HG02870 (cell line): Measurements from ENCODE around the gene NME9.

Experiments used
- ATAC-seq: cut with Tn5 transposase; IDR thresholded peaks from one replicate; pipeline ENCODE4 v1.9.1; 2021; ENCODE audit warnings: mild to moderate bottlenecking, moderate library complexity; ENCODE audit not compliant: unreplicated experiment

NME9 gene

DNA sequence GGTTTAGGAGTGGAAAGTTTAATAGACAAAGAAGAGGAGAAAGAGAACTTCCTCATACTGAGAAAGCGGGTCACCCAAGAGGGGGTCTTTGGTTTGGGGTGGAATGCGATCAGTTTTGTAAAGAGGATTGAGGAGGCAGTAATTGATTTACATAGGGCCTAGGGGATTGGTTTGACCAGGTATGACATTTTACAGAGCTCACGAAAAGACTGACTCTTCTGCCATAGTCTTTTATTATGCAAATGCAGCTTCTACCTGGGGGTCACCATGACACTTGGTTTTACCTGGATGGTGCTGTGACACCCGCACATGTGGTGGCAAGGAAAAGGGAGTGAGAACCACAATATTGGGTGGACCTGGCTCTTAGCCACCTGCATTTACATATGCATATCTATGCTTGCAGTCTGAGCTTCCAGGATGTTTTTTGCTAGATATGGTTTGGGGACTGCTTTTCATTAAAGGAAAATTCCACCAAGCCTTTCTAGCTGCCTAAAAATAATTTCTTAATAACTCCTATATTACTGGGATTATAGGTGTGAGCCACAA, 6.9 kb upstream of the NME9 start:
- ATAC-seq = no peak

GRCh38 chr3:138334608-138335007, 5.0 kb upstream of the NME9 start:
- no peak for ATAC-seq

GRCh38 chr3:138332472-138333073, 2.9 kb upstream of the NME9 start:
- ATAC-seq = no peak

DNA sequence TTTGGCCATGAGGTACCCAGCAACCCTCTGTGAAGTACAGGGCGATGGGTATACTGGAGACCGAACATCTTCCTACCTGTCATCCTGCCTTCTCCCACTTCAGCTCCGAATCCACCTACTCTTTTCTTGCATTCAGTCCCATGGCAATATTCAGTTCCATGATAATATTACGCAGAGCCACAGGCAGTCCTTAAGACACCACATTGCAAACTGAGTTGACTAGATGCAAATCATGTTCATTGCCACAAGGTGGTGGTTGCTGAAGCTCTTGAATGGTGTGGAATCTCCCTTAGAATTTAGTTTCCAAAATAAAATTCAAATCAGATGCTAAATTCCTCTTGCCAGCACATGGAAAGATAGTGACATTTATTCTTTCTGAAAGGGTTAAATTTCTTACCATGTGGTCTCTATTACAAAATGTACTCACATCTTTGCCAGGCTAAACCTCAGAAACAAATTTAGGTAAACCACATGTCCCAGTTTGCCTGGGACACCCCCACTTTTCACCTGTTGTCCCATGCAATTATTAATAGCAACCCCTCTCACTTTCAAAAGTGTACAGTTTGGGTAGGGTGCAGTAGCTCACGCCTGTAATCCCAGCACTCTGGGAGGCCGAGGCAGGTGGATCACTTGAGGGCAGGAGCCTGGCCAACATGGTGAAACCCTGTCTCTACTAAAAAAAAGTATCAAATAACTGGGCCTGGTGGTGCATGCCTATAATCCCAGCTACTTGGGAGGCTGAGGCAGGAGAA, 1.7 kb upstream of the NME9 start:
- no peak for ATAC-seq

GRCh38 chr3:138329984-138330293, 288 bp upstream of the NME9 start:
- no peak for ATAC-seq

DNA sequence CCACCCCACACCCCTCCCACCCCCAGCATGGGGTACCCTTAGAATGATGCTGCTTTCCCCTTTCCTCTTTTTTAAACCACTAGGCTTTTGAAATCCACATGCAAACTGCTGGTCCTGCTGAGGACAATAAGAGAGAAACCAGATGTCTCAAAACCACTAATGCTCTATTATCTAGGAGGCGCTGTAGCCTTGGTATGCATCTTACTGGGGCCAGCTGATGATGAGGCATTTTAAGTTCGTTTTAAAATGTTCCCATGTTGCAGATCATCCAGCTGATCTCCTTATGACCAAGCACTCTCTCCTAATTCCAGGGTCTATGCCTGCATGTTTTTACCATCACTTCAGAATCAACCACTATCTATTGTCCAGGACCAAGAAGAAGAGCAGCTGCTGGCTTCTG, 1.3 kb downstream of the NME9 start:
- no peak for ATAC-seq

- no peak for ATAC-seq
These were observed 1.8 kb downstream of the NME9 start for GRCh38 chr3:138327831-138328230.

DNA sequence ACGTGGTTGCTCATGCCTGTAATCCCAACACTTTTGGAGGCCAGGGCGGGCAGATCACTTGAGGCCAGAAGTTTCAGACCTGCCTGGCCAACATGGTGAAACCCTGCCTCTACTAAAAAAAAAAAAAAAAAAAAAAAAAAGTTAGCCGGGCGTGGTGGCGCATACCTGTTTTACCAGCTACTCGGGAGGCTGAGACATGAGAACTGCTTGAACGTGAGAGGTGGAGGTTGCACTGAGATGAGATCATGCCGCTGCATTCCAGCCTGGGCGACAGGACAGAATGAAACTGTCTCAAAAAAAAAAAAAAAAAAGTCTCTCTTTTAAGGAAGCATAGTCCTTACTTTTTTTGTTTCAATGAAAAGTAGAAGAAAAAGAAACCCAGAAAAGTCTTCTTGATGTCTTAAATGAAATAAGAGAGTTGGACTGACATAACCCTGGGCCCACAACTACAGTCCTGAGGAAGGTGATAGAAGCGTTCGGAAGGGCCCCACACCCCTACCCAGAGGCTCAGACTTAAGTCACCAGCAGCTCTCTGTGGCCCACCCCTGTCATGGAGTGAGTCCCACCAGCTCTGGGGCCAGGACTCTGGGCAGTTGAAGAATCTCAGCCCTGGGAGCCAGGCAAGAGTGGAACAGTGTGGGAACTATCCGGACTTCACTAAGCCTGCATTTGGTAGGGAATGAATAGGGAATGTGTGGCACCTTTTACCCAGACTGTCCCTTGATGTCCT, 2.6 kb downstream of the NME9 start:
- ATAC-seq = no peak

DNA sequence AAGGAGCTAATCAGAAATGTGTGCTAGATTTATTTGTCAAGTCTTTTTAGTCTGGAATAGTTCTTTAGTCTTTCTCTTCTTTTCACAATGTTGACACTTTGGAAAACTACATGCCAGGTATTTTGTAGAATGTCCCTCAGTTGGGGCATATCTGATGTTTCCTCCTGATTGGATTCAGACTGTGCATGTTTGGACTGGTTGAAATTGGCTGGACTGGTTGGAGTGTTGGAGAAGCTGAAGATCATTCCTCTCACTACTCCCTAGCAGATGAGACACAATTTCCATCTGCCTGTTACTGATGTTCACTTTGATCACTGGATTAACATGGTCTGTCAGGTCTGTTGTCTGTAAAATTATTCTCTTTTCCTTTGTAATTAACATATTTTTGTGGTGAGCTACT, 3.7 kb downstream of the NME9 start:
- no peak for ATAC-seq

GRCh38 chr3:138323971-138324370, 5.7 kb downstream of the NME9 start:
- ATAC-seq = no peak

- ATAC-seq = no peak
These were observed 12.0 kb downstream of the NME9 start for GRCh38 chr3:138317687-138318086.

- no peak for ATAC-seq
These were observed 14.9 kb downstream of the NME9 start for GRCh38 chr3:138314751-138315150.

GRCh38 chr3:138310494-138310893, 19.2 kb downstream of the NME9 start:
- no peak for ATAC-seq

DNA sequence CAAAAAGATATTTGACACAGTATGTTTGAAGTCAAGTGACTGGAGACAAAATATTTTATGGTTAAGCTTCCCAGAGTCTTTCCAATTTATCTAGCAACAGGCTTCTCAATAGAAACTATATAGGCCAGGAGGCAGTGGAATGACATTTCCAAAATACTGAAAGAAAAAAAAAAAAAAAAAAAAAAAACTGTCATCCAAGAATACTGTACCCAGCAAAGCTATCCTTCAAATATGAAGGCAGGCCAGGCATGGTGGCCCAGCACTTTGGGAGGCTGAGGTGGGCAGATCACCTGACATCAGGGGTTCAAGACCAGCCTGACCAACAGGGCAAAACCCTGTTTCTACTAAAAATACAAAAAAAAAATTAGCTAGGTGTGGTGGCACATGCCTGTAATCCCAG, 20.9 kb downstream of the NME9 start:
- ATAC-seq = no peak

DNA sequence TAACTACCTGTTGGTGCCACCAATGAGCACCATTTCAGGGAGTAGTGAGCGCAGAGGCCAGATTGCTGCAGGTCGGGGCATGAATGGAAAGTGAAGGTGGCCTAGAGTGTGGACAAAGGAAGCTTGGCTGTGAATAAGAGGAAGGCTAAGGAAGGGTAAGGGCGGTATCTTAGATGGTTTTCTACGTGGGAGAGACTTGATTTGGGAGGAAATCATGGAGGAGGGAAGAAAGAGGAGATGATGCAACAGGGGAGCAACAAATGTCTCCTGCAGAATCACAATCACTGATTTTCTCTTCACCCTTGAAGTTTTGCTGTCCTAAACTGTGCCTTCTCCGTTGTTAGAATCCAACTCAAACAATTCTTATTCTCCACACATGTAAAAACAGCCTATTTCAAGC, 21.8 kb downstream of the NME9 start:
- no peak for ATAC-seq

- ATAC-seq = no peak
These were observed 26.2 kb downstream of the NME9 start for GRCh38 chr3:138303474-138303873.

- ATAC-seq = no peak
These were observed 29.0 kb downstream of the NME9 start for GRCh38 chr3:138300647-138301046.

- no peak for ATAC-seq
These were observed 31.8 kb downstream of the NME9 start for GRCh38 chr3:138297876-138298275.

GRCh38 chr3:138297059-138297607, 32.5 kb downstream of the NME9 start:
- peak; percentile 3 for ATAC-seq

DNA sequence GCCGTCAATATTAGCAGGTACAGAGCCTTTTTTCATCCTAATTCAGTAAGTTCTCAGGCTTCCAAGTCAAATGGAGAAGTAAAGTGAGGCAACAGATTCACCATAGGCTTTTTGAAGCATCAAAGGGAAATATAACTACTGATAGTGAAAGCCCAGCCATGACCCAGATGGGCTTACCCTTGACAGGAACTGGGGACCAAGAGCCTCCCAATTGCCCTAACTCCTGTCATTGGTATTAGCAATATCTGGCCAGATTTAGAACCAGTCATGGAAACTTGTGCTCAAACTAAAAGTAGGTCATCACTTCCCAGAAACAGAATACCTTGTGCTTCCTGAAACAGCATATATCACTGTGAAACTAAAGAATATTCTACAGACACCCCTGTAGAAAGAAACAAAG, 33.0 kb downstream of the NME9 start:
- peak; percentile 39 for ATAC-seq

DNA sequence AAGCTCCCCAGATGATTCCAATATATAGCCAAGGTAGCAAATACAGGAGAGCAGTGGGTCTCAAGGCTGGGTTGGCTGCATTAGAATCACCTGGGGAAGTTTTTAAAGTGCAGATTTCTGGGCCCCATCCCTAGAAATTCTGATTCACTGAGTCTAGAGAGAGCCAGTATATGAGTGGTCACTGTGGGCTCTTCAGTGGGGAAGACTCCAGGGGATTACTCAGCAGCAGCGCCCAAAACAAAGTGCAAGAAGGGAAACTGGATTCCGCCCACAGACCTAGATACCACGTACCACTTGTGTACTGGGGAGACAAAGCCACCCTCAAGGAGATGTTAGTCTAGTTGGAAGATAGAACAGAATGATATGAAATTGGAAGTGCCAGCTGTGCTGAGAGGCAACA, 40.0 kb downstream of the NME9 start:
- ATAC-seq = no peak

DNA sequence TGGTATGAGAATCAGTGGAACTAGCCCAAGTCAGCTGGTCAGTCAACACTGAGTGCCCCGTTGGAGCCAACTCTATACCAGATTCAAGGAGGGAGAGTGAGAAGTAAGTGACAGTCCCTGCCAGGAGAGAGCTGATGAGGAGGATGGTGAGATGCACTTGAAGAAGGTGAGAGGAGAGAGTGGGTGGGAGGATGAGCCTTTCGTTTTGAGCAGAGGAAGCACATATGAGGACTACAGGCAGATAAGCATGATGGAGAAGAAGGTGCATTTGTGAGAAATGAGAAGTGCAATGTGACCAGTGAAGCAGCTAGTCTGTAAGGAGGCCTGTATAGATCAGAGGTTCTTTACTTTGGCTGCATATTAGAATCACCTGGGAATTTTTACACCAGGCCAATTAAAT, 40.4 kb downstream of the NME9 start:
- no peak for ATAC-seq
